Neural crest cell (in vitro differentiated cells): Measurements from ENCODE around the gene NR2F1. TPM values are rescaled to one million over a fixed set of nuclear protein-coding genes. Genes with fewer than 3 reads are reported as not detected.

Source experiments
- DNase-seq: peaks from one replicate; pipeline ENCODE4 v3.0.0; 2021; ENCODE audit warnings: low read depth, mixed read lengths, low spot score
- H3K27ac Mint-ChIP-seq: one replicate; pipeline ENCODE4 v1.8.0; 2021; ENCODE audit warnings: mild to moderate bottlenecking, mixed read lengths; ENCODE audit not compliant: unreplicated experiment
- H3K27me3 Mint-ChIP-seq: 2 replicates; pipeline ENCODE4 v1.8.0; 2021; ENCODE audit warnings: low read depth, mild to moderate bottlenecking, mixed read lengths
- H3K36me3 Mint-ChIP-seq: 2 replicates; pipeline ENCODE4 v1.8.0; 2021; ENCODE audit warnings: low read depth, mild to moderate bottlenecking, mixed read lengths
- H3K4me1 Mint-ChIP-seq: 2 replicates; pipeline ENCODE4 v1.8.0; 2021; ENCODE audit warnings: mixed read lengths
- H3K4me3 Mint-ChIP-seq: one replicate; pipeline ENCODE4 v1.8.0; 2021; ENCODE audit warnings: mild to moderate bottlenecking, mixed read lengths
- H3K9me3 Mint-ChIP-seq: 2 replicates; pipeline ENCODE4 v1.8.0; 2021; ENCODE audit warnings: mixed read lengths
- total RNA-seq: library from RNA; stranded (reverse); gene quantifications from 2 replicates; pipeline ENCODE4 v1.2.1, GENCODE V29; 2021
- TF ChIP-seq, protein P1 (sequence below): fragments of 200-600 bp; sonication (generic); conservative IDR thresholded peaks from 2 replicates; pipeline ENCODE4 v1.5.0; 2021; ENCODE audit warnings: antibody characterized with exemption, mild to moderate bottlenecking

The NR2F1 gene
- total RNA-seq, 1 donor from 2014 or later: 411 TPM

DNA sequence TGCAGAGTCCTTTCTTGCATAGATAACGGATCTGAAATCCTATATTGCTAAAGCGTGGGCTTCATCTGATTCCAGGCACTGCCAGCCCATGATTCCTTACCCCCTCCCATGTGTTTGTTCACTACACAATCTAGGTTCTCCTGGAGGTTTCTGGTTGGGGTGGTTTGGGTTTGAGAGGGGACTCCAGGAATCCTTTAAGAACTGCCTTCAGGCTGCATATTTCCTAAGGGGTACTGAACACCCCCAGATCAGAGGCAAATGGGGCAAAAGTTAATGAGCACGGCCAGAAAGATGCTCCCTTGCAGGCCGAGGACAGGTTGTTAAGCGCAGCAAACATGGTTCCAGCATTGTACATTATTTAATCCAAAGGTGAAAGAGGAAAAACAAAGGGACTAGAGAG, 9.9 kb downstream of the NR2F1 start:
- TF ChIP-seq, protein P1, sequence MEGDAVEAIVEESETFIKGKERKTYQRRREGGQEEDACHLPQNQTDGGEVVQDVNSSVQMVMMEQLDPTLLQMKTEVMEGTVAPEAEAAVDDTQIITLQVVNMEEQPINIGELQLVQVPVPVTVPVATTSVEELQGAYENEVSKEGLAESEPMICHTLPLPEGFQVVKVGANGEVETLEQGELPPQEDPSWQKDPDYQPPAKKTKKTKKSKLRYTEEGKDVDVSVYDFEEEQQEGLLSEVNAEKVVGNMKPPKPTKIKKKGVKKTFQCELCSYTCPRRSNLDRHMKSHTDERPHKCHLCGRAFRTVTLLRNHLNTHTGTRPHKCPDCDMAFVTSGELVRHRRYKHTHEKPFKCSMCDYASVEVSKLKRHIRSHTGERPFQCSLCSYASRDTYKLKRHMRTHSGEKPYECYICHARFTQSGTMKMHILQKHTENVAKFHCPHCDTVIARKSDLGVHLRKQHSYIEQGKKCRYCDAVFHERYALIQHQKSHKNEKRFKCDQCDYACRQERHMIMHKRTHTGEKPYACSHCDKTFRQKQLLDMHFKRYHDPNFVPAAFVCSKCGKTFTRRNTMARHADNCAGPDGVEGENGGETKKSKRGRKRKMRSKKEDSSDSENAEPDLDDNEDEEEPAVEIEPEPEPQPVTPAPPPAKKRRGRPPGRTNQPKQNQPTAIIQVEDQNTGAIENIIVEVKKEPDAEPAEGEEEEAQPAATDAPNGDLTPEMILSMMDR: no peak
- H3K27me3 Mint-ChIP-seq: peaks cover 83% of the 10 kb centered on the region
- H3K4me3 Mint-ChIP-seq: no peak overlapping the region
- no peaks in the 10 kb centered on the region for H3K9me3 Mint-ChIP-seq
- H3K27ac Mint-ChIP-seq: peak overlapping the region; percentile 94
- H3K4me1 Mint-ChIP-seq: peaks cover 84% of the 10 kb centered on the region
- no peak for DNase-seq
- H3K36me3 Mint-ChIP-seq: peaks cover 73% of the 10 kb centered on the region

DNA sequence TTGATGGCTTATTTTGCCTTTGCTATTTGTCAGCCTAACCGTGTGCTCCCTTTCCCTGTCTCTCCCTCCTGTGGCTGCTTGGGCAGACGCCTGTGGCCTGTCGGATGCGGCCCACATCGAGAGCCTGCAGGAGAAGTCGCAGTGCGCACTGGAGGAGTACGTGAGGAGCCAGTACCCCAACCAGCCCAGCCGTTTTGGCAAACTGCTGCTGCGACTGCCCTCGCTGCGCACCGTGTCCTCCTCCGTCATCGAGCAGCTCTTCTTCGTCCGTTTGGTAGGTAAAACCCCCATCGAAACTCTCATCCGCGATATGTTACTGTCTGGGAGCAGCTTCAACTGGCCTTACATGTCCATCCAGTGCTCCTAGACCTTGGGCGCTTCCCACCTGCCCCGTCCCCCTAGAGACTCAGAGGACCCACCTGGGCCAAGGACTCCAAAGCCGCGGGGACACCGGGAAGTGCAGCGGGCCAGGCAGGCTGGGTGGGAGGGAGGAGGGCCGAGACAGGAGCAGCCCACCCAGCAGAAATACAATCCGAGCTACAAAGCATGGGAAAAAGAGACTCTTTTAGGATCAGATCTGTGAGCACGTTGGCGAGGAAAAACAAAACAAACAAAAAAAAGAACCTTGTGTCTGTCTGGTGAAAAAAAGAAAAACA, 10.6 kb downstream of the NR2F1 start:
- DNase-seq: no peak
- Mint-ChIP-seq H3K9me3 (no peaks in the 10 kb centered on the region), H3K36me3 (peaks cover 68% of the 10 kb centered on the region), H3K27ac (peak overlapping the region; percentile 96), H3K4me1 (peaks cover 82% of the 10 kb centered on the region), H3K4me3 (no peak overlapping the region), H3K27me3 (peaks cover 82% of the 10 kb centered on the region)
- TF ChIP-seq, protein P1: no peak

DNA sequence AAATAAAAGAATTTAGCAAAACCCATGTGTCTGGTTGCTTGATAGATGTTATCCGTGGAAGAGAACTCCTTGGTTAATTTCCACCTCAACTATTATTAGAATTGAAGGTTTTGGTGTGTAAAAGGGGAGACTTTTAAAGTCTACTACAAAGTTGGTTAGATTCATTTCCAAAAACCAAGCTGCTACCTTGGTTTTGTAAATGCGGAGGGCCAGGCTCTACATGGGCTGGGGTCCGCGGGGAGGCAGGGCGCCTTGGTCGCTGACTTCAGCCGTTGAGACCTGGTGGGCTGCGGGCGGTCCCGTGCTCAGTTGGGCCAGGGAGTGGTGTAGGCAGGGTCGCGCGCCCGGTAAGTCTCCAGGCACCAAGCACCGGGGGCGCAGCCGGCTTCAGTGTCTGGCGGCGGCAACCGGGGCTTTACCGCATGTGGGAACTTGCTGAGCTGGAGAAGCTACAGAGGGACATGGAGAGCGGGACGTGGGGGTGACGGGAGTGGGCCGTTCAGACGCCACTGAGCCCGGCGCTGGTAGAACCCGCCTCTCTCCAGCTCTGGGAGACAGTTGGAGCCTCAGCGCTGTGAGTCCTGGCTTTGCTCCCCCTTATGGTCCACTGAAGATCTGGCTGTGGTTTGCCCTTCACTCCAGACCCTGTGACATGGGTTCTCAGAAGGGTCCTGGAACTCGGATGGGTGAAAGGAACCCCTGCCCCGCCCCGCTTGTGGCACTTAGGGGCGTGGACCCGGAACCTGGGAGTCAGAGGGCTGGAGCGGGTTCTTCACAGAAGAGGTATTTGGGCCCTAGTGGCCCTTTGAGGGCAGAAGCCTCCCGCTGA, 11.8 kb downstream of the NR2F1 start:
- DNase-seq: peak; percentile 45
- TF ChIP-seq, protein P1: no peak
- Mint-ChIP-seq H3K4me3 (no peak overlapping the region), H3K36me3 (peaks cover 56% of the 10 kb centered on the region), H3K27ac (peak overlapping the region; percentile 97), H3K27me3 (peaks cover 70% of the 10 kb centered on the region), H3K4me1 (peaks cover 70% of the 10 kb centered on the region), H3K9me3 (no peaks in the 10 kb centered on the region)

DNA sequence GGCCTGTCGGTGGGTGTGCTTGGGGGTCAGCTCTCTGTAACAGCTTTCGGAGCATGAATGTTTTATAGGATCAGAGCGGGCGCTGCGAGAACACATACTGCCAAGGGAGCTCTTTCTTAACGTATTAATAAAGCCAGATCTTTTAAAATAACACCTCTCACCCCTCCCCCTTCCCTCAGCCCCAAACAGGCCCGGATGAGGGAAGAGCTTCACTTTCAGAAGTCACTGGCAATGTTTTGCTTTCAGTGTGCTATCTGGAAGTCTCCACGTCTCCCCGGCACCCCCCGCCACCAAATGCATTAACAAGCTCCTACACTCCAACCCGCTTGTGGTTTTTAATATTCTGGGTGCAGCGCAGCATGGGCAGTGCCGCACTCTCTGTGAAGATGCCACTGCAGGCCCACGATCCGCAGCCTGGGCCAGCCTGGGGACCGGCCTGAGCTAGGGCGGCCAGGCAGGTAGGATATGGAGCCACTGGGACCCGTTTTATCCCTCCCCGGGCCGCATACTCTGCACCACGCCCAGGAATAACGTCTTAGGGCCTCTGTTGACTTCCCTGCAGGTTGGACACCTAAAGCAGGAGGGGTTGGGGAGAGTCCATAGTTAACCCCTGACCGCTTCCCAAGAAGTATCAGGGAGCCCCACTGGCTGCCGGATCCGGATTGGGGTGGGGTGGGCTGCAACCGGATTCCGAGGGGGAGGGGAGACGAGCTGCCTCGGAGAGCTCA, 12.6 kb downstream of the NR2F1 start:
- no peak overlapping the region for H3K4me3 Mint-ChIP-seq
- peaks cover 63% of the 10 kb centered on the region for H3K27me3 Mint-ChIP-seq
- H3K27ac Mint-ChIP-seq: peak overlapping the region; percentile 97
- H3K9me3 Mint-ChIP-seq: no peaks in the 10 kb centered on the region
- H3K4me1 Mint-ChIP-seq: peaks cover 62% of the 10 kb centered on the region
- peaks cover 48% of the 10 kb centered on the region for H3K36me3 Mint-ChIP-seq
- TF ChIP-seq, protein P1: no peak
- no peak for DNase-seq

DNA sequence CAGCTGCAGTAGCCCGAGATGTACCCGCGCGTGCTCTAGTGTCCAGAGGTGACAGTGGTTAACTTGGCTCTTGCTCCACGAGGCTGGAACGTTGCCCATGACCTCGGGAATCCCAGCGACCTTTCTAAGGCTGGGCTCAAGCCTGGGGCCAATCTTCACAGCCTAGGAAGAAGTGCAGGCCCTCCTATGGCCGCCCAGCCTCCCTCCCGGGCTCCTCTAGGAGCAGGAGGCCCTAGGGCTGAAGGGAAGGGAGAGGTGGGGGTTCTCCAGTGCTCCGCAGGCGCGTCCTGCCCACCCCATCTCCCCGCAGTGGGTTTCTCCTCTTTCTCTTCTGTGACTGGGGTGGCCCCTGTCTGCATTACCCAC, 13.3 kb downstream of the NR2F1 start:
- peaks cover 55% of the 10 kb centered on the region for H3K4me1 Mint-ChIP-seq
- H3K27ac Mint-ChIP-seq: peak overlapping the region; percentile 65
- H3K4me3 Mint-ChIP-seq: no peak overlapping the region
- peaks cover 57% of the 10 kb centered on the region for H3K27me3 Mint-ChIP-seq
- peaks cover 41% of the 10 kb centered on the region for H3K36me3 Mint-ChIP-seq
- no peak for DNase-seq
- H3K9me3 Mint-ChIP-seq: no peaks in the 10 kb centered on the region
- TF ChIP-seq, protein P1: no peak
